HG03439 (cell line): ENCODE measurements around the gene TRIM49B.
"Not testable (repeated sequence)": the region's sequence is repeated elsewhere in the genome, so short reads cannot be mapped to it uniquely, and the experiment has no call there.

Experiments
- ATAC-seq: cut with Tn5 transposase; IDR thresholded peaks from one replicate; pipeline ENCODE4 v1.9.1; 2021; ENCODE audit warnings: mild to moderate bottlenecking, moderate library complexity; ENCODE audit not compliant: unreplicated experiment

Gene TRIM49B

GRCh38 chr11:49028523-49028922 is at the start of gene TRIM49B:
TRIM49B (plus strand) TSS chr11:49028823; CDS start chr11:49031600, 2,777 bp downstream.
- not testable (repeated sequence) for ATAC-seq

- ATAC-seq = not testable (repeated sequence)
Measured at GRCh38 chr11:48983785-48984184, 44.8 kb upstream of the TRIM49B start, which contains the start of gene TRIM51G. TRIM51G (minus strand) TSS chr11:48983885; CDS start chr11:48981695, 2,190 bp downstream.

GRCh38 chr11:49048229-49048628 is 19.6 kb downstream of the TRIM49B start:
- not testable (repeated sequence) for ATAC-seq

GRCh38 chr11:49049821-49050220 is 21.2 kb downstream of the TRIM49B start:
- ATAC-seq = not testable (repeated sequence)

GRCh38 chr11:49059012-49059411 is 30.4 kb downstream of the TRIM49B start, which contains the start of gene TRIM64C:
TRIM64C (minus strand) TSS chr11:49059112; CDS start chr11:49059112, 0 bp downstream.
- not testable (repeated sequence) for ATAC-seq

- not testable (repeated sequence) for ATAC-seq
Measured at GRCh38 chr11:49069897-49070296, 41.3 kb downstream of the TRIM49B start.
